Stimulated activated CD8-positive, alpha-beta memory T cell treated with anti-CD3 and anti-CD28 coated beads, Interleukin-4, amount 100 ng/mL, for 4 hours (primary cell): ENCODE data around the gene OLA1.

Experiments used
- DNase-seq, 2 donors: peaks; one replicate each; pipeline ENCODE4 v3.0.0-alpha.2; 2020; ENCODE audit warnings: low read depth in 2 of 2, low spot score in 1 of 2

Gene OLA1

GRCh38 chr2:174070281-174070680 is 178.1 kb downstream of the OLA1 start:
- DNase-seq, result no peak

GRCh38 chr2:174067815-174068214 is 180.5 kb downstream of the OLA1 start:
- DNase-seq, result no peak

- DNase-seq, result no peak
These were observed 181.5 kb downstream of the OLA1 start for GRCh38 chr2:174066871-174067270.

GRCh38 chr2:174063492-174064092 is 184.7 kb downstream of the OLA1 start:
- DNase-seq, result no peak

- no peak for DNase-seq
These were observed 185.4 kb downstream of the OLA1 start for GRCh38 chr2:174062934-174063333.

- no peak for DNase-seq
These were observed 188.5 kb downstream of the OLA1 start for GRCh38 chr2:174059884-174060244.

- DNase-seq, result no peak
These were observed 189.0 kb downstream of the OLA1 start for GRCh38 chr2:174059178-174059883.

- DNase-seq, result no peak
These were observed 189.9 kb downstream of the OLA1 start for GRCh38 chr2:174058456-174058855.

GRCh38 chr2:174058026-174058425 is 190.3 kb downstream of the OLA1 start:
- no peak for DNase-seq

- DNase-seq, result no peak
These were observed 193.4 kb downstream of the OLA1 start for GRCh38 chr2:174054926-174055325.

GRCh38 chr2:174053355-174054151 is 194.8 kb downstream of the OLA1 start:
- DNase-seq, result no peak

GRCh38 chr2:174052584-174052976 is 195.8 kb downstream of the OLA1 start:
- no peak for DNase-seq

GRCh38 chr2:174051741-174052583 is 196.4 kb downstream of the OLA1 start:
- DNase-seq, result no peak

GRCh38 chr2:174051068-174051467 is 197.3 kb downstream of the OLA1 start:
- DNase-seq, result no peak

- DNase-seq, result no peak
These were observed 198.4 kb downstream of the OLA1 start for GRCh38 chr2:174049895-174050294.

GRCh38 chr2:174048243-174048642 is 200.1 kb downstream of the OLA1 start:
- no peak for DNase-seq

GRCh38 chr2:174047746-174048145 is 200.6 kb downstream of the OLA1 start:
- DNase-seq, result no peak

GRCh38 chr2:174046172-174046571 is 202.2 kb downstream of the OLA1 start:
- no peak for DNase-seq

- no peak for DNase-seq
These were observed 203.8 kb downstream of the OLA1 start for GRCh38 chr2:174044556-174044955.

- DNase-seq, result no peak
These were observed 208.0 kb downstream of the OLA1 start for GRCh38 chr2:174040417-174040701.

GRCh38 chr2:174039551-174040416 is 208.5 kb downstream of the OLA1 start:
- peak; percentile 64 to 77 for DNase-seq
